Activated T-cell treated with anti-CD3 and anti-CD28 coated beads for 24 hours (primary cell): Measurements from ENCODE around the gene ERBB2.

ENCODE experiments used
- DNase-seq: peaks from one replicate; pipeline ENCODE4 v3.0.0-alpha.2; 2020; ENCODE audit warnings: low read depth

The ERBB2 gene

GRCh38 chr17:39699818-39700147, at the start of gene ERBB2:
Gene ERBB2, plus strand, starts transcription at chr17:39700064. Its CDS starts 175 bp downstream, at chr17:39700239.
- DNase-seq, result no peak

GRCh38 chr17:39650121-39650579, 49.7 kb upstream of the ERBB2 start:
- DNase-seq, result no peak

- DNase-seq, result no peak
These were observed 47.8 kb upstream of the ERBB2 start for GRCh38 chr17:39651923-39652586.

- no peak for DNase-seq
These were observed 47.1 kb upstream of the ERBB2 start for GRCh38 chr17:39652587-39653315.

GRCh38 chr17:39653316-39653661, 46.6 kb upstream of the ERBB2 start:
- no peak for DNase-seq

GRCh38 chr17:39653662-39654331, 46.1 kb upstream of the ERBB2 start:
- peak; percentile 66 for DNase-seq

- no peak for DNase-seq
These were observed 44.8 kb upstream of the ERBB2 start for GRCh38 chr17:39655105-39655504.

- DNase-seq, result no peak
These were observed 41.5 kb upstream of the ERBB2 start for GRCh38 chr17:39658346-39658745.

- no peak for DNase-seq
These were observed 41.1 kb upstream of the ERBB2 start for GRCh38 chr17:39658760-39659159.

- no peak for DNase-seq
These were observed 40.4 kb upstream of the ERBB2 start for GRCh38 chr17:39659279-39660010.

GRCh38 chr17:39660011-39660360, 39.9 kb upstream of the ERBB2 start:
- no peak for DNase-seq

GRCh38 chr17:39660397-39661385, 39.2 kb upstream of the ERBB2 start:
- DNase-seq, result no peak

- DNase-seq, result no peak
These were observed 37.9 kb upstream of the ERBB2 start for GRCh38 chr17:39661744-39662541.

GRCh38 chr17:39662551-39663339, 37.1 kb upstream of the ERBB2 start:
- no peak for DNase-seq

GRCh38 chr17:39663340-39663687, 36.5 kb upstream of the ERBB2 start:
- no peak for DNase-seq

GRCh38 chr17:39663688-39664580, 35.9 kb upstream of the ERBB2 start:
- DNase-seq, result no peak

GRCh38 chr17:39664581-39665561, 35.0 kb upstream of the ERBB2 start, which contains the start of gene TCAP:
Gene TCAP, plus strand, starts transcription at chr17:39665349. Its CDS starts 11 bp downstream, at chr17:39665360.
- DNase-seq, result no peak
